K562 (cell line): Measurements from ENCODE around the gene COL20A1.

ENCODE experiments used
- PCBP1 ChIP-seq: fragments of 200-400 bp; formaldehyde crosslinking; IDR thresholded peaks from 2 replicates; pipeline ENCODE4 v1.6.1; 2018; ENCODE audit warnings: mild to moderate bottlenecking, low read depth, low read length; ENCODE audit not compliant: poor library complexity, severe bottlenecking
- TCF7 ChIP-seq: sonication (generic); IDR thresholded peaks from 2 replicates; pipeline ENCODE4 v1.6.1; 2016; ENCODE audit warnings: antibody characterized with exemption, borderline replicate concordance
- TF ChIP-seq, protein P1 (sequence below): fragments of 450-650 bp; formaldehyde crosslinking; IDR thresholded peaks from 2 replicates; pipeline ENCODE4 v1.4.0; 2022; ENCODE audit warnings: missing genetic modification characterization

DNA sequence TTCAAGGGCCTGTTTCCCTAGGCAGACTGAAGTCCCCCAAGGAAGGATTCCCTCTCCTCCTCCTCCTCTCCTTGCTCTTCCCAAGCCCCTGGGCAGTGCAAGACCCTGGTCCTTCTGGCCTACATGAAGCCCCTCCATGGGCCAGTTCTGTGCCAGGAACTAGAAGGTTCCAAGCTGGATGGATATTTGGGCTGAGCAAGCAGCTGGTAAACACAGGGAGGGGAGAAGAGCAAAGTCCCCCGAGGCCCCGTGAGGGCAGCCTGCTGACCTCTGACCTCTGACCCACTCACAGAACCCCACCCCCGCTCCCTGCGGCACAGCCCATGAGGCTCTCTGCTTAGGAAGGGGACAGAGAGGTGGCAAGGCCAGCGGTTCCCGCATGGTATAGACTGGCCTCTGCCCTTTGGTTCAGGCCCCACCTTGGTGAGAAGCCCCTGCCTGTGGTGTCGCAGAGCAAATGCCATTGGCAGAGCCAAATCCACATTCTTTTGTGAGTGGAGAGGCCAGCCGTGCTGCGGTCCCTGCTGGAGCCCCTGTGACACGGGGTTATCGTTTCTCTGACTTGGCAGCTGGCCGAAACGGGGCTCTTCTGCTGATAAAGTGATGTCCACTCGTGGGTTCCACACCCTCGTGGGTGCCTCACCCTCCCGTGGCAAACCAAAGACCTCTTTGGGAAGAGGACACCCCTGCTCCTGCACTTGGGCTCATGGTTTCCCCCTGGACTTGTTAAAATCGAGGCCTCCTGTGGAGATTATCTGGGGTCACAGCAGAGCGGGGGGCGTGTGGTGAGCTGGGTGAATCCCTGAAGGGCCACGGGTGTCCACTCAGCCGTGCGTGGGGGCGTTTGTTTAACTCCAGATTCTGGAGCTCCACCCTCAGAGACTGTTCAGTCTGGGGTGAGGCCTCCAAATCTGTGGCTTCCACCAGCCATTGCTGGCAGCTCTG is 70.3 kb downstream of the COL20A1 start:
- TF ChIP-seq PCBP1: no peak
- TF ChIP-seq, protein P1, sequence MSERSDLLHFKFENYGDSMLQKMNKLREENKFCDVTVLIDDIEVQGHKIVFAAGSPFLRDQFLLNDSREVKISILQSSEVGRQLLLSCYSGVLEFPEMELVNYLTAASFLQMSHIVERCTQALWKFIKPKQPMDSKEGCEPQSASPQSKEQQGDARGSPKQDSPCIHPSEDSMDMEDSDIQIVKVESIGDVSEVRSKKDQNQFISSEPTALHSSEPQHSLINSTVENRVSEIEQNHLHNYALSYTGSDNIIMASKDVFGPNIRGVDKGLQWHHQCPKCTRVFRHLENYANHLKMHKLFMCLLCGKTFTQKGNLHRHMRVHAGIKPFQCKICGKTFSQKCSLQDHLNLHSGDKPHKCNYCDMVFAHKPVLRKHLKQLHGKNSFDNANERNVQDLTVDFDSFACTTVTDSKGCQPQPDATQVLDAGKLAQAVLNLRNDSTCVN (CRISPR knock-in tag): no peak
- TF ChIP-seq TCF7: no peak
